Adrenal gland (tissue), 5 donors: Measurements from ENCODE around the gene LBP.

Experiments used
- CTCF ChIP-seq, 6 experiments: fragments of 450-650 bp in 4 of 6; fragments of 200-600 bp in 2 of 6; sonication (generic) in 1 of 6; IDR thresholded peaks; 1 replicate in 5 of 6; 2 replicates in 1 of 6; pipeline versions ENCODE4 v1.5.1 to v1.8.0; 2016 to 2021; ENCODE audit warnings: antibody characterized with exemption in 6 of 6, mild to moderate bottlenecking in 2 of 6, moderate library complexity in 1 of 6
- POLR2A ChIP-seq, 2 donors: fragments of 450-650 bp; IDR thresholded peaks; one replicate each; pipeline ENCODE4 v1.6.1; 2017; ENCODE audit warnings: antibody characterized with exemption in 2 of 2, mild to moderate bottlenecking in 2 of 2, moderate library complexity in 1 of 2
- donor health status: DM: no; HTN: no; CAD: no.

- no peak for TF ChIP-seq POLR2A (IDR thresholded peaks at IDR 0.05)
- TF ChIP-seq CTCF (IDR thresholded peaks at IDR 0.05) = no peak
Observed at GRCh38 chr20:38373898-38374297, 27.6 kb downstream of the LBP start.
